HK-2 (cell line): ENCODE results near the gene UNC5B.
A peak's percentile ranks its signal among the peaks of the same experiment; 100 is the strongest.

Experiments used
- DNase-seq: peaks from one replicate; pipeline ENCODE4 v3.0.0-alpha.2; 2018; ENCODE audit not compliant: unreplicated experiment

UNC5B gene

DNA sequence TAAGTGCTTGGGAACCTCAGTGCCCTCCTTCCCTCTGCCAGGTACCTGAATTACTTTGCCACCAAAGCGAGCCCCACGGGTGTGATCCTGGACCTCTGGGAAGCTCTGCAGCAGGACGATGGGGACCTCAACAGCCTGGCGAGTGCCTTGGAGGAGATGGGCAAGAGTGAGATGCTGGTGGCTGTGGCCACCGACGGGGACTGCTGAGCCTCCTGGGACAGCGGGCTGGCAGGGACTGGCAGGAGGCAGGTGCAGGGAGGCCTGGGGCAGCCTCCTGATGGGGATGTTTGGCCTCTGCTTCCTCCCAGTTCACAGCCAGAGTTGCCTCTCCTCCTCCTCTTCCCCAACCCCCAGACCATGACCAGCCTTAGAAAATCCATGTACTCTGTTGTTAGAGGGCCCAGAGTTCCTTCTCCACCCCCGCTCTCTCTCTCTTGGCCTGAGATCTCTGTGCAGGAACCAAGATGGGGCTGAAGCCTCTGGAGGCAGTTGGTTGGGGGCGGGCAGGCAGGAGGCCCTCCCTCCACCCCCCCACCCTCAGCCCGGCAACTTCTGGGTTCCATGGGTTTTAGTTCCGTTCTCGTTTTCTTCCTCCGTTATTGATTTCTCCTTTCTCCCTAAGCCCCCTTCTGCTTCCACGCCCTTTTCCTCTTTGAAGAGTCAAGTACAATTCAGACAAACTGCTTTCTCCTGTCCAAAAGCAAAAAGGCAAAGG, 86.9 kb downstream of the UNC5B start:
- no peak for DNase-seq

DNA sequence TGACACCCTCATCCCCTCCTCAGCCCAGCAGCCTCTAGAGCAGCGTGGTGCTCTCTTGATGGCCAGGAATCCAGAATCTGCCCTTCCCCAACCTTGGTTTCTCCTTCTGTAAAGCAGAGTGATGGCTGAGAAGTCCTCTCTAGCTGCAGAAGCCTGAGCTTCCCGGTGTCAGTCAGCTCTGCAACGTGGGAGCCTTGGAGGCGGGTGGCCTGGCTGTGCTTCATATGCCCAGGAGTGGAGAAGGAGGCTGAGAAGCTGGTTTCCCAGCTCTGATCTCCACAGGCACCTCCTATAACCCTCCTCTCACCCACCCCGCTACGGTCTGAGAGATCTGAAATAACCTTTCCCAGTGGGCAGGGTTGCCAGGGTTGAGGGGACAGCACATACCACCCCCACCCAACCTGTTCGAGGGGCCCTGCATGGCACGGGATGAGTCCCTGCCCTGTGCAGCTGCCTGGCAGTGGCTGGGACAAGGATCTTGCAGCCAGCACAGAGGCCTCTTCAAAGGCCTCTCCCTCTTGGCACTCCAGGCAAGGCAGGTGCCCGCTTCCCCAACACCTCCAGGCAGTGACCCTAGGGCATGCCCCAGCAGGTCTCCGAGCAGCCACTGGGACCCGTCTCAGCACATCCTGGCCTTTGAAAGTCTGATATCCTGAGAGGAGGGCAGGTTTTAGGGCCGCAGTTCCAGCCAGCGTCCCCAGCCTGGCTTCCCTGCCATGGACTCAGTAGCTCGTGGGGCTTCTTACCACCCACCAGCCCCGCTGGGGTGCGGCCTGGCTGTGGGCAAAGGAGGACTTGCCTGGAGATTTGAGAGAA, 88.4 kb downstream of the UNC5B start:
- DNase-seq, result no peak

DNA sequence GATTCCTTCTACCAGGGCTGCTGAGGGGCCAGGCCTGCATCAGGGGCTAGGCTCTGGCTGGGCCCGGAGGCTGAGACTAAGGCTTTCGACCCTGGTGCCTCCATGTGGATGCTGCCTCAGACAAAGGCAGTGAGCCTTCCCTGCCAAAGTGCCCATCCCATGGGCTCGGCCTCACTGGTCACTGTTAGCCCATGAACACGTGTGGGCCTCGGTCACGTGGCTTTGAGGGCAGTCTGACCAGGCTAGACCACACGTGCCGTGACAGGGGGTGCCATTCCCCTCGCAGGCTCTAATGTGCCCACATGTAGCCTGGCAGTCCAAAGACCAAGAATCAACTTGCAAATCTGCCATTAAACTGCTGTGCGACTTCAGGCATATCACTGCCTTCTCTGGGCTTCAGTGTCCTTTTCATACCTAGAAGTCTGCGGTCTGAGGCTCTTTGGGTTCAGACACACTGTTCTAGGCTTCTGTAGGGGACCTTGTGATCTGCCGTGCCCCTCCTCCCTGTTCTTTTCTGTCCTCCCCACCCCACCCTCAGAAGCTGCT, 89.1 kb downstream of the UNC5B start:
- no peak for DNase-seq

DNA sequence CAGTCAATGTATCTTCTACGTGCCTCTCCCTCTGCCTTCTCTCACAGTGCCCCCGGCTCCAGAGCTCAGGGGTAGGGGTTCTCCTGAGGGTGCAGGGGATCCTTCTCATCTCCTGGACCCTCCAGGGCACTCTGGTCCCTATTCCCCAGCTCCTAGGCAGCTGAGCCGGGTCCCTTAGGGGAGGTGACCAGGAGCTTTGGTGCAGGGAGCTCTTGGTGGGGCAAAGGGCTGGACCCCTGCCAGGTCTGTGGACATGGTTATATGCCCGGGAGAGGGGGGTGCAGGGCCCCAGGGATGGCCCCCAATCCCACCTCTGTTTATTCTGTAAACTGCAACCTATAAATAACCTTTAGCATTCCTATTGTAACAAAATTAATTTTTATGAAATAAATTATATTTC, 90.1 kb downstream of the UNC5B start:
- DNase-seq, result no peak

DNA sequence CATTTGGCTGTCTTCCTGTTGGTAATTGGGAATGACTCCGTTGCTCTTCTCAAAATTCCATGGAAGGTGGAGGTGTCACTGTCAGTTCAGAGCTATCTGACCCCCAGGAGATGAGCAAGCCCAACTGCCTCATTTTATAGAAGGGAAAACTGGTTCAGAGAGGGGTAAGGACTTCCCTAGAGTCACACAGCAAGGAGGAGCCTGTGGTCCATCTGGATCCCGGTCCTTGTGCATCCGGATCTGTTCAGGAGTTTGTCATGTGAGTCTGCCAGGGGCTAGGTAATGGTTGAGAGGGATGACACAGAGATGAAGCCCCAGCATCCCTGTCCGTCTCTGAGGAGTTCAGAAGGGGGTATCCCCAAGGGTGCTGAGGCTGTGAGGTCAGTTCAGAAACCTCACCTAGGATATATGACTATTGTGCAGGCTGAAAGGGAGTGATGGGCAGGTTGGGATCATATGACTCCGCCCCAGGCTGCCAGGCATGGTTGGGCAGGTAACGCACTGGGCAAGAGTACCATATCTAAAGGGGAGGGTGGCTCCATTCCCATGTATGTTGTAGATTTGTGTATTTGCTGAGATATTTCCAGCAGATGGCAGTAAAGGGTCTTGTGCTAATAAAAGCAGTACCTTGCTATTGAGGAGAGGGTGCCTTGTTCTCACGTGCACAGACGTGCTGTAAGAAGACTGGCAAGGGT, 90.7 kb downstream of the UNC5B start:
- no peak for DNase-seq

DNA sequence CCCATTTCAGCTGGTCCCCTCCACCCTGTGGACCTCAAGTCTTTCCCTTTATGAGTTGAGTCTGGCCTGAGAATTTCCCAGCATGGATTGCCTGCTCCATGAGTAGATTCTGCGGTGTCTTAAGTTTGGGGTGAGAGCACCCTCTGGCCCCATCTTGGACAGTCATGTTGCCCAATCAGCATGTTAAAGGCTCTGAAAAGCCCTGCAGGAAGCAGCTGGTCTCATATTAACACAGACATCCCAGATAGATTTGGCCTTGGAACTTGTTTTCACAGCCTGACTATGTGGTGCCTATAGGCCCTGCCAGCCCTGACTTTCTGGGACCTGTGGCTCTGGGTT, 91.2 kb downstream of the UNC5B start:
- no peak for DNase-seq

DNA sequence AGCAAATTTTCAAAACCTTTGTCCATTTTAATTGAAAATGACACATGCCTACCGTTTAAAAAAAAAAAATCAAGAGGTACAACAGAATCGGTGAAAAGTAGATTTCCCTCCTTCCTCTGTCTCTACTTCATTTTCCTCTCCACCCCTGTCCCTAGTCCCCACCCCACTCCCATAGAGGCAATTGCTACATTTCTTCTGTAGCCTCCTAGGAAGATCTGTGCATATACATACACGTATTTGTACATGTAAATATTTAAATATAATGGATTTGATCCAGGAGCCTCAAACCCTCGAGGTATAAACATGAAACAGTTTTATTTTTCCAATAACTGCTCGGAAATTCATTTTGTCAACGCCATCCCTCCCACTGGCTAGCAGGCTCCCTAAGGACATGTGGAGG, 92.5 kb downstream of the UNC5B start:
- DNase-seq, result no peak

DNA sequence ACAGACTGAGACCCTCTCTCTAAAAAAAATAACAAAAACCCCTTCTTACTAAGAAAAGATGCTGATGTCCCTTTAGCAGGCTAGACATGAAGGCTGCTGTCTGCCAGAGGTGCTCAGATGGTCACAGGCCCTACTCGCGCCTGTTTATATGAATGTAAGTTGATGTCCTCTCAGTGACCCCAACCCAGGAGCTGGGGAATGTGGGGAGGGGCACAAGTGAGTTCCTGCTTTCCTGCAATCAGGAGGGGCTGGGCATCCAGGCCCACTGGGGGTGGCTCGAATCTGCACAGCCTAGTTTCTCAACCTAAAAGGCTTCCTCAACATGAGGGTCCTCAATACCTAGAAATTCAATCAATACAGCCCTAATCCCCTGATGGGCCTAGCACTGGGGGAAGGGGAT, 94.6 kb downstream of the UNC5B start:
- no peak for DNase-seq

DNA sequence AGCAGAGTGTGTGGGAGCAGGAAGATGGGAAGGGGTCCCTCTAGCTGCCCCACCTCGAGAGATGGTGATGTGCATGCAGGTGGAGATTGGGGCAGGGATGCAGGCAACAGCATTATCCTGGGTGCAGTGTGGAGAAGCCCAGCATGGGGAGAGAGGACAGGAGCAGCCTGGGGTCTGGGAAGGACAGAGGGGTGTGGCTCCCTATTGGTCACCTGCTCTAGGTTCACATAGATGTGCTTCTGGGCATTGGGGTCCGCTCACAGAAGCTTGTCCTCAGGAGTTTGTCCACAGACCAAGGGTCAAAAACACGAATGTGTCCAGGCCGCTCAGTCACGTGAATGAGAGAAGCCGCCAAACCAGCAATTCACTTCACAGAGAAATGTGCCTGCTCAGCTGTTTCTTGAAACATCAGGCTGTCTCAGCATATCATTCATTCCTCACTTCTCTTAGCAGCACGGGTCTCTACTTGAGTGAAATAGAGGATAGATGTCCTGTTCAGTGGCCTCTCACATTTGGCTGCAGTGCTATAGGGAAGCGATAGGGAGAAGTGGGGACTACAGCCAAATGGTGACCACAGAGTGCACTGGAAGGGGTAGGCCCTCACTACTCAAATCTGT, 95.2 kb downstream of the UNC5B start:
- no peak for DNase-seq

DNA sequence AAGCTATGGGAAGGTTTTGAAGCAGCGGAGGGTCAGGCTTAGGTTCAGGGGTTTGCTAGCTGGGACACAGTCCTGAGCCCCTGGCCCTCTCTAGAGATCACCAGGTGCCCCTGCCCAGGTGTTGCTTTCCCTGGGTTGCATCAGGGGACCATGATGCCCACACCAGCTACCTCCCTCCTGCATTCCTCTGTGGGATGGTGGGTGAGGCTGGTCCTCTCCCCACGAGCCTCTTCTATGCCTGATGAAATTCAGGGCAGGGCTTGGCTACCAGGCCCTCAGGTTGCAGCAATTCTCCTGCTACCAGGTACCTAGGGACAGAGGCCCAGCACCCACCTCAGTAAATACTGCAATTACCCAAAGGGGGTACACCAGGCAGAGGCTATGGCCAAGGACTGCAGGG, 95.9 kb downstream of the UNC5B start:
- DNase-seq, result no peak

DNA sequence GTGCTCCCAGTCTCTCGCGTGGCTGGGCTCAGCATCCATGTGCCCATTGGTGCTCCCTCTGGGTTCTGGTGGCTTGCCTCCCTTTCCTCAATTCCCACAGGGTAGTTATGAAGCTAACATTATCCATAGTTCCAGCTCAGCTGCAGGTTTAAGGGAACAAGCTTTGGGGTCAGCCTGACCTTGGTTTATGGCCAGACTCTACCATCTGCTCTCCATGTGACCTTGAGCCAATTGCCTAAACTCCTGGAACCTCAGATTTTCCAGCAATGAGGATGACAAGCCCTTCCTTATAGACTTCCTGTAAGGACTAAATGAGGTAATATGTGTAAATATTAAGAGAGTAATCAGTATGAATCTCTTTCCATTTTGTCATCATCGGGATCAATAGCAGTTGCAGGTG, 96.6 kb downstream of the UNC5B start:
- DNase-seq, result no peak

DNA sequence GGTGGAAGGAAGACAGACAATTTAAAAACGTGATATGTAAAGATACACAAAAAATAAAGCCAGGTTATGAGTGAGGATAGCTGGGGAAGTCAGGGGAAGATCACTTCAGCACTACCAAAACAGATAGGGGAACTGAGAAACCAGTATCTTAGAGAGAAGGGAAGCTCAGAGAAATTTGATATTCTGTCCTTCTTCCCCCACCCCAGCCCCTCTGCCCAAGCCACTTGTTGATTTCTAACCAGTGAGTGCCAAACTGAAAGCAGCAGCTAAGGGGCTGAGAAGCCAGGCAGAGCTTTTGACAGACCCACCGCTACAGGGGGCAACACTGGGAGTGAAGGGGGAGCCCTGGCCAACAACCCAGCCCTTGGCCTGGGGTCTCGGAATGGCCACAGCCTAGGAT, 97.5 kb downstream of the UNC5B start:
- no peak for DNase-seq

DNA sequence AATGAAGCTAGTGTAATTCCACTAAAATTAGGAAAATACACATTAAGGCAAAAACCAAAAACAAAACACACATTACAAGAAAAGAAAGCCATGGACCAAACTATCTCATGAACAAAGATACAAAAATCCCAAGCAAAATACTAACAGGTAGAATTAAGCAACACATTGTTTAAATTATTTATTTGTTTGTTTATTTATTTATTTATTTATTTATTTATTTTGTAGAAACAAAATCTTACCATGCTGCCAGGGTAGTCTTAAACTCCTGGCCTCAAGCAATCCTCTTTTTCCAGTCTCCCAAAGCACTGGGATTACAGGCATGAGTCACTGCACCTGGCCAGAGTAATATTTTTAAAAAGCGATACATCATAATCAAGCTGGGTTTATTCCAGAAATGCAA, 99.8 kb downstream of the UNC5B start:
- DNase-seq, result no peak

DNA sequence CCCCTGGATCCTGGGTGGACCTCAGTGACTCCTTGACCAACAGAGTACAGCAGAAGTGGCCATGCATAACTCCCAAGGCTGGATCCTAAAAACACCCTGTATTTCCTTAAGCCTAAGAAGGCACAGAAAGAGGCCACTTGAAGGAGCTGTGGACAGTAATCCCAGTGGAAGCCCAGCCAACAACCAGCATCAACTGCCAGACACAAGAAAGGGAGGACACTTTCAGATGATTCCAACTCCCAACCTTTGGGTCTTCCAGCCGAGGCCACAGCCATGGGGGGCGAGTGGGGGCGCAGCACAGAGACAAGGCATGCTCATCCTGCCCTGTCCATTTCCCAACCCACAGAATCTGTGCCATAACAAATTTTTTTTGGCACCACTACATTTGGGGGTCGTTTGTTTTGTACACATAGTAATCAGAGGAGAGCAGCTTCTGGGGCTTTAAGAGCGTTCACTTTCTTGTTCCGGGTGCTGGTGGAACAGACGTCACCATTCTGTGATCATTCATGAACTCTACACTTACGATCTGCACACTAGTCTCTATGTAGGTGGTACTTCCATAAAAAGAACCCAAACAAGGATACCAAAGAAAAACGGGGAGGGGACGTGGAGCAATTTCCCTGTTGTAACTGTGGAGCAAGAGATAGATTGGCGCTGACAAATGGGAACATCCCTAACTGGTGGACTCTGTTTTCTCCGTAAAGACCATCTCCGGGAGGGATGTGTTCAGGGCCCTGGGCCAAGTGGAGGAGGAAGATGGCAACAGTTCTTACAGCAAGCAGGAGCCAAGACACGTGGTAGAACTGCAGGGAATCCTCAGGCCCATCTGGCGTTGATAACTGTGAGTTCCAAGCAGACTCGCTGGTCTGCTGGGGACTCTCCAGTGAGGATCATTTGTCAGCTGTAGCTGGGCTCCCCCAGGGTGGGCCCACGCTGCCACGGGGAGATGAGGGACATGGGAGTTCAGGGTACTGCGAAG, 100.7 kb downstream of the UNC5B start:
- no peak for DNase-seq

DNA sequence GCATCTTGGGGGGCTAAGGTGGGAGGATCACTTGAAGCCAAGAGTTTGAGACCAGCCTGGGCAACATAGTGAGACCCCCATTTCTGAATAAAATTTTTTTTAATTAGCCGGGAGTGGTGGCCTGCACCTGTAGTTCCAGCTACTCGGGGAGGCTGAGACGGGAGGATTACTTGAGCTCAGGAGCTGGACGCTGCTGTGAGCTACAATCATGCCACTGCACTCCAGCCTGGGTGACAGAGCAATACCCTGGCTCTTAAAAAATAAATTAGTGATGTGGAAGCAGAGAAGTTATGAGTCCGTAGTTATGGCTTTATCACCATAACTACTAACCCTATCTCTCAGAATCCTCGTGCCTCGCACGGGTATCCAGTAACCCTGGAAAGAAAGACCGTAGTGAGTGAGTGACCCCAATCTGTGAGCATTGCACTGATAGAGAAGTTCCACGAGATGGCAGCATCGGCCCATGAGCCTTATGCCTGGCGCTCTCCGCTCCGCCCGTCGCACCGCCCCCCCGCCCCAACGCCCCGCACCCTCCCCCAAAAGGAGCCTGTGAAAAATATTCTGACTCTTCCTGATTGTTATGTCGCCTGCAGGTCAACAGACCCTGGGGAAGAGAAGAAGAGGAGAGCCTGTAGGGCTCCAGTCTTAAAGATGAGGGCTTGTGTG, 101.8 kb downstream of the UNC5B start:
- peak; percentile 51 for DNase-seq

DNA sequence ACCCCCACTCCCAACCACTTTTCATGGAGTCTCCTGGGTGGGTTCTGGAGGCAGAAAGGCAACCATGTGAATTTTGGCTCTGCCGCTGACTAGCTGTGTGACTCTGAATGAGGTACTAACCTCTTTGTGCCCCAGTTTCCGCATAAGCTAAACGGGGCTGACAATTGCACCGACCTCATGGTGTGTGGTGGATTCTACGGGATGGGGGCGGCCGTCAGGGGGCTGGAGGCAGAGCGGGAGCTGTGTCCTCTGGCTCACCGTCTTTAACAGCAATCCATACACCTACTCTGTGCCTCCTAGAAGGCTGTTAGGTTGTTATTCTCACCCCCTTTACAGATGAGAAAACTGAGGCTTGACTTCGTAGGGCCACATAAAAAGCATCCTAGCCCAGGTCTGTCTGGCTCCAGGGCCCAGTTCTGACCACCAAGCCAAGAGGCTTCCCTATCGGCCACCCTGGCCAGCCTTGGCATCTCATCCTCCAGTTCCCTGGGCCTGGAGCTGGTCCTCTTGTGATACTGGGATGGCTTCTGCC, 102.4 kb downstream of the UNC5B start:
- no peak for DNase-seq

DNA sequence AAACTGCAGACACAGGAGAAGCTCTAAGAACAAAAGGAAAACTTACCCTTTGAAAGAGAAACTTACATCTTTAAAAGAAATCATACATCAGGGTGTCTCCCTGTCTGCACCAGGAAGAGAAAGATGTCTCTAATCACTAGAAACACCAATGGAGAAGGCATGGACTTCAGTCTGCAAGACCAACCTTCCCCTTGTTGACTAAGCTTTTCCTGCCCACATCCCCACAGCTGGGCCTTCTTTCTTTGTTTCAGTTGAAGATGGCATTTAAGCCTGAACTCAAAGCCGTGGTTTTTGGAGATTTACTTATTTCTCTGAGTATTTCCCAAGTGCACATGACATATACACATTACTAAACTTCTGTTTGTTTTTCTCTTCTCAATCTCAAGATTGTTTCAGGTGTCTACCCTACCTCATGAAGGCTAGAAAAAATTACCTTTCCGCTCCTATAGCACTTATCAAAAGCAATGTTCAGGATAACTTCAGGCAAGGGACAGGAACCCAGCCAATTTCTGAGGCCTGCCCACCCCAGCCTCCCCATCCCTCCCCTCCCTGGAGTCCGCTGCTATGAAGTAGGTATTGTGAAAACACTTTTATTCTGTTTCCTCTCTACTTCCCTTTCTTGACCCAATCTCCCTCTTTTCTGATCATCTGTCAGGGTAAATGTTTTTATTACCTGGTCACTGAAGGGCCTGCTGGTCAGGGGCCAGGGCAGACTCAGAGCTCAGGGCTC, 103.9 kb downstream of the UNC5B start:
- DNase-seq, result no peak

DNA sequence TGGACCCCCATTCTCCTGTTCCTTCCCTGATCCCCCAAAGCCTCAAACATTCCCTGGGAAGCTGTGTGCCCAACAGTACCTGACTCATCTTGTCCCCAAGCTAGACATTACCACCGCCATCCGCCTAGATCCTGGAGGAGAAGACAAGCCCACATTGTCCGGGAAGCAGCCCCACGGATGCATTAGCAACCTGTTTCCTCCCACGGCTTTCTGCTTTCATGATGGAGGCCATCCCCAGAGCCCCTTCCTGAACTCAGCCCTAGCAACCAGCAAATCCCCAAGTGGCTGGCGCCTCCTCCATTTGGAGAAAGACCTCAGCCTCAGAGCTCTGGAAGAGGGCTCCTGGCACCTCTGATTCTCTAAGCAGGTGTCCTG, 104.4 kb downstream of the UNC5B start:
- no peak for DNase-seq

DNA sequence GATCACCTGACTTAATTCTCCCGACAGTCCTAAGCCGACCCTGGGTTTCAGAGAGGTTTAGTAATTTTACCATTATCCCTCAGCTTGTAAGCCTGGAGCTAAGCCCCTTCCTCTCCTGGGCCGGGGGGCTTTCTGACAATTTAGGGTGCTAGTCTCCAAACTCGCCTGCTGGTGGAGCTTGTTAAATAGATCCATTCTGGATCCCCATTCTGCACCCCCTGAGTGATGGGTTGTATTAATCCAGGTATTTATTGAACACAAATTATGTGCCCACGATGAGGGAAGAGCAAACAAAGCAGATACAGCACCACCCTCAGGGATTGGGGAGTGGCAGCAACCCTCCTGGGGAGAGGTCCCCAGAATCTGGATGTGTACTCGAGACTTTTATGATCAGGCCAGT, 105.4 kb downstream of the UNC5B start:
- DNase-seq, result no peak
